SK-N-SH (cell line): ENCODE results near the gene KCNE3. TPM values are rescaled to one million over a fixed set of nuclear protein-coding genes. Genes with fewer than 3 reads are reported as not detected.

Experiments used
- CTCF ChIA-PET: fragments of 300-600, 350-600 bp; formaldehyde crosslinking; extraction: SDS; loops from one replicate; lab custom pipeline; 2021; lab: Yijun Ruan, JAX
- POLR2A ChIA-PET: fragments of 350-600 bp; sonication (Branson Sonifier 250); formaldehyde crosslinking; extraction: SDS; loops from one replicate; lab custom pipeline; 2020; ENCODE audit warnings: antibody characterized with exemption, inconsistent platforms; lab: Yijun Ruan, JAX
- DNase-seq: peaks from one replicate; pipeline ENCODE4 v3.0.0; 2012
- H2AFZ ChIP-seq: fragments of 200-600 bp; sonication (generic); 2 replicates; pipeline ENCODE4 v1.8.1; 2016; ENCODE audit warnings: antibody characterized with exemption, mild to moderate bottlenecking, low read depth
- H3F3A ChIP-seq: fragments of 200-600 bp; sonication (generic); replicated peaks from 2 replicates; pipeline ENCODE3; 2016; ENCODE audit warnings: antibody characterized with exemption, mild to moderate bottlenecking; ENCODE audit not compliant: insufficient read depth
- H3K27ac ChIP-seq, 2 experiments: fragments of 200-500 bp in 1 of 2; fragments of 200-600 bp in 1 of 2; sonication (Bioruptor generic) in 1 of 2; sonication (generic), shearing (Covaris generic) in 1 of 2; 2 replicates each; pipeline versions ENCODE4 v1.5.1 to v1.6.1; 2014 to 2016; ENCODE audit warnings: low read depth in 2 of 2, inconsistent platforms in 1 of 2, low read length in 1 of 2, mild to moderate bottlenecking in 1 of 2, mixed read lengths in 1 of 2
- H3K27me3 ChIP-seq: fragments of 200-600 bp; sonication (generic), shearing (Covaris generic); 2 replicates; pipeline ENCODE4 v1.6.1; 2016; ENCODE audit warnings: mixed run types; ENCODE audit not compliant: insufficient read depth
- H3K36me3 ChIP-seq, 2 experiments: fragments of 200-500 bp in 1 of 2; fragments of 200-600 bp in 1 of 2; sonication (Bioruptor generic) in 1 of 2; sonication (generic) in 1 of 2; replicated peaks in 1 of 2; 2 replicates each; pipeline versions ENCODE3 to v1.5.1; 2014 to 2016; ENCODE audit warnings: low read length in 1 of 2, mild to moderate bottlenecking in 1 of 2; ENCODE audit not compliant: insufficient read depth in 2 of 2, control insufficient read depth in 1 of 2
- H3K4me1 ChIP-seq, 2 experiments: fragments of 200-500 bp in 1 of 2; fragments of 200-600 bp in 1 of 2; sonication (Bioruptor generic) in 1 of 2; sonication (generic), shearing (Covaris generic) in 1 of 2; 2 replicates each; pipeline versions ENCODE4 v1.5.1 to v1.6.1; 2014 to 2016; ENCODE audit warnings: low read depth in 1 of 2, low read length in 1 of 2, mixed run types in 1 of 2; ENCODE audit not compliant: insufficient read depth in 2 of 2, control insufficient read depth in 1 of 2
- H3K4me2 ChIP-seq: fragments of 200-600 bp; sonication (generic), shearing (Covaris generic); 2 replicates; pipeline ENCODE4 v1.6.1; 2017; ENCODE audit warnings: mixed run types
- H3K4me3 ChIP-seq, 2 experiments: fragments of 200-500 bp in 1 of 2; fragments of 200-600 bp in 1 of 2; sonication (Bioruptor generic) in 1 of 2; sonication (generic), shearing (Covaris generic) in 1 of 2; 2 replicates each; pipeline versions ENCODE4 v1.5.1 to v1.8.1; 2014 to 2016; ENCODE audit warnings: low read depth in 2 of 2, inconsistent platforms in 1 of 2, low read length in 1 of 2, mild to moderate bottlenecking in 1 of 2, mixed read lengths in 1 of 2, moderate library complexity in 1 of 2
- H3K79me2 ChIP-seq: fragments of 200-600 bp; sonication (generic); 2 replicates; pipeline ENCODE4 v1.8.1; 2017; ENCODE audit warnings: mild to moderate bottlenecking; ENCODE audit not compliant: insufficient read depth
- H3K9ac ChIP-seq: fragments of 200-600 bp; sonication (generic); 2 replicates; pipeline ENCODE4 v1.6.1; 2017; ENCODE audit warnings: mixed run types
- H3K9me2 ChIP-seq: fragments of 200-600 bp; sonication (generic); 2 replicates; pipeline ENCODE4 v1.6.1; 2017; ENCODE audit warnings: mixed run types
- H3K9me3 ChIP-seq: fragments of 200-600 bp; sonication (generic); 2 replicates; pipeline ENCODE4 v1.6.1; 2017; ENCODE audit warnings: mixed run types, mild to moderate bottlenecking, moderate library complexity
- H4K20me1 ChIP-seq: fragments of 200-600 bp; sonication (generic); 2 replicates; pipeline ENCODE4 v1.6.1; 2017; ENCODE audit warnings: mild to moderate bottlenecking, mixed run types; ENCODE audit not compliant: insufficient read depth
- EZH2phosphoT487 ChIP-seq: fragments of 200-600 bp; sonication (generic); IDR thresholded peaks from 2 replicates; pipeline ENCODE4 v1.6.1; 2017; ENCODE audit warnings: low read depth, mixed run types, mild to moderate bottlenecking, antibody characterized with exemption, moderate library complexity, borderline replicate concordance
- FOXJ3 ChIP-seq: sonication (generic); formaldehyde crosslinking; IDR thresholded peaks from 2 replicates; pipeline ENCODE4 v1.5.1; 2020; ENCODE audit warnings: mild to moderate bottlenecking, missing genetic modification reagents
- GATA2 ChIP-seq: sonication (generic); formaldehyde crosslinking; IDR thresholded peaks from 2 replicates; pipeline ENCODE4 v1.5.0; 2020; ENCODE audit warnings: mild to moderate bottlenecking, missing genetic modification reagents
- MXI1 ChIP-seq: IDR thresholded peaks from 2 replicates; pipeline ENCODE4 v1.6.1; 2012; ENCODE audit warnings: mild to moderate bottlenecking, low read depth, low read length, improper control_type of control experiment
- NFIC ChIP-seq: IDR thresholded peaks from 2 replicates; pipeline ENCODE4 v1.4.0; 2012; ENCODE audit warnings: borderline replicate concordance
- RAD21 ChIP-seq: IDR thresholded peaks from 2 replicates; pipeline ENCODE4 v1.6.1; 2012; ENCODE audit warnings: mild to moderate bottlenecking, low read length
- RCOR1 ChIP-seq: fragments of 150-350 bp; IDR thresholded peaks from 2 replicates; pipeline ENCODE4 v1.6.1; 2017; ENCODE audit warnings: antibody characterized with exemption, low read length
- RFX5 ChIP-seq: IDR thresholded peaks from 2 replicates; pipeline ENCODE4 v1.6.1; 2012; ENCODE audit warnings: mild to moderate bottlenecking, improper control_type of control experiment, low read length
- SIN3A ChIP-seq: IDR thresholded peaks from 2 replicates; pipeline ENCODE4 v1.6.1; 2012; ENCODE audit warnings: low read depth, mild to moderate bottlenecking, low read length, moderate library complexity, borderline replicate concordance
- SMC3 ChIP-seq: IDR thresholded peaks from 2 replicates; pipeline ENCODE4 v1.6.1; 2012; ENCODE audit warnings: low read depth, low read length, improper control_type of control experiment
- WGBS: methylation state at CpG from one replicate; pipeline ENCODE4 v1.1.6; 2017; ENCODE audit warnings: low lambda C conversion rate; 5-methylcytosine and 5-hydroxymethylcytosine counted together
- polyA plus RNA-seq, 3 experiments: library from polyadenylated mRNA; depleted of rRNA; stranded (reverse); fragments of >200 nt; gene quantifications; 2 replicates each; pipeline ENCODE4 v1.2.3, GENCODE V29; 2012
- TF ChIP-seq, protein P1 (sequence below): fragments of 200-600 bp; sonication (generic); IDR thresholded peaks from 2 replicates; pipeline ENCODE4 v1.6.1; 2017; ENCODE audit warnings: antibody characterized with exemption, mild to moderate bottlenecking, moderate library complexity
- TF ChIP-seq, protein P2 (sequence below): fragments of 150-350 bp; IDR thresholded peaks from 2 replicates; pipeline ENCODE4 v1.6.1; 2016; ENCODE audit warnings: mild to moderate bottlenecking, low read depth, low read length
- TF ChIP-seq, protein P3 (sequence below): IDR thresholded peaks from 2 replicates; pipeline ENCODE4 v1.4.0; 2012; ENCODE audit warnings: low read depth, borderline replicate concordance
- TF ChIP-seq, protein P4 (sequence below): IDR thresholded peaks from 2 replicates; pipeline ENCODE4; 2012

The KCNE3 gene
- polyA plus RNA-seq, 1 of the 3 experiments (the other 2 are of a cell fraction) = not detected

DNA sequence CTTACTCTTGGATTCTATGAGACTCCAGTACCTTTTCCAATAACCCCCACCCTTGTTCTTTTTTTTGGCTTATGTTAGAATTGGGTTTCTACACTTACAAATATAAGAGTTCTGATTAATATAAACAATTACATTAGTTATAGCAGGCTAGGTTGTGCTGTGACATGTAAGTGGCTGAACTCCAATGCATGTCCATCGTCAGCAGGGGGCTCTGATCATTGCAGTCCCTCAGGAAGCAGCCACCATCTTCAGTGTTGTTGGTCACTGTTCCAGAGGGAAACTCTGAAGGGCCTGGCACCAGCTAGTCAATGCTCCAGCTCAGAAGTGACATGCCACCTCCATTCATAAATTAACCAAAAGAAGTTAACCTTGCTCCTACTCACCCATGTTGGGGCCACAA is 20.5 kb upstream of the KCNE3 start:
- POLR2A ChIA-PET = no interaction called here

DNA sequence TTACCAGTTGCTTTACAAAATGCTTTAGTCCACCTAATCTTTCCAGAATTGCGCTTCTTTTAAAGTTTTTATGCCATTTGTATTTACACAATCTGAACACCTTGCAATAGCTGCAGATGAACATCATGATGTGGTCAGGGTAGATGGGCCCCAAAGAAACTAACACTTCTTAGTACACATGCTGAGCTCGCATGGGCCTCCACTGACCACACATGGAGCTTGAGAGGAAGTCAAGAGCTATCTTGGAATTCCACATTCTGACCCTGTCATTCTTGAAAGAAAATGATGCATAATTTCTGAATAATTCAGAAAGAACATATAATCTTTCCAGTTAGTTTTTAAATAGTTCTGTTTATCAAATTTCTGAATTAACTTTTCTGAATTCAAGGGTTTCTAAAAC is 18.5 kb upstream of the KCNE3 start:
- no peaks in the 10 kb centered on the region for H3K4me1 ChIP-seq
- no peak for DNase-seq
- no peaks in the 10 kb centered on the region for H3K36me3 ChIP-seq
- H2AFZ ChIP-seq = no peak overlapping the region
- no peaks in the 10 kb centered on the region for H3K79me2 ChIP-seq
- H3K4me3 ChIP-seq = no peak overlapping the region
- H3K27ac ChIP-seq = no peak overlapping the region
- ChIA-PET POLR2A (no interaction called here), CTCF (interaction anchor here (0.6 to 1.4 kb wide), 2 partner anchors 85 to 134 kb away, joined by 3 to 7 read pairs; no protein-coding TSS in a partner anchor)
- no peaks in the 10 kb centered on the region for H3K9me2 ChIP-seq
- no peaks in the 10 kb centered on the region for H3F3A ChIP-seq
- H4K20me1 ChIP-seq = no peaks in the 10 kb centered on the region
- no peak overlapping the region for H3K9ac ChIP-seq
- H3K9me3 ChIP-seq = no peaks in the 10 kb centered on the region
- no peaks in the 10 kb centered on the region for H3K27me3 ChIP-seq
- no peak overlapping the region for H3K4me2 ChIP-seq
- WGBS = 81% methylated on average over 2 of the region's 2 CpGs
- TF ChIP-seq, protein P1, sequence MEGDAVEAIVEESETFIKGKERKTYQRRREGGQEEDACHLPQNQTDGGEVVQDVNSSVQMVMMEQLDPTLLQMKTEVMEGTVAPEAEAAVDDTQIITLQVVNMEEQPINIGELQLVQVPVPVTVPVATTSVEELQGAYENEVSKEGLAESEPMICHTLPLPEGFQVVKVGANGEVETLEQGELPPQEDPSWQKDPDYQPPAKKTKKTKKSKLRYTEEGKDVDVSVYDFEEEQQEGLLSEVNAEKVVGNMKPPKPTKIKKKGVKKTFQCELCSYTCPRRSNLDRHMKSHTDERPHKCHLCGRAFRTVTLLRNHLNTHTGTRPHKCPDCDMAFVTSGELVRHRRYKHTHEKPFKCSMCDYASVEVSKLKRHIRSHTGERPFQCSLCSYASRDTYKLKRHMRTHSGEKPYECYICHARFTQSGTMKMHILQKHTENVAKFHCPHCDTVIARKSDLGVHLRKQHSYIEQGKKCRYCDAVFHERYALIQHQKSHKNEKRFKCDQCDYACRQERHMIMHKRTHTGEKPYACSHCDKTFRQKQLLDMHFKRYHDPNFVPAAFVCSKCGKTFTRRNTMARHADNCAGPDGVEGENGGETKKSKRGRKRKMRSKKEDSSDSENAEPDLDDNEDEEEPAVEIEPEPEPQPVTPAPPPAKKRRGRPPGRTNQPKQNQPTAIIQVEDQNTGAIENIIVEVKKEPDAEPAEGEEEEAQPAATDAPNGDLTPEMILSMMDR = no peak
- TF ChIP-seq, protein P2, sequence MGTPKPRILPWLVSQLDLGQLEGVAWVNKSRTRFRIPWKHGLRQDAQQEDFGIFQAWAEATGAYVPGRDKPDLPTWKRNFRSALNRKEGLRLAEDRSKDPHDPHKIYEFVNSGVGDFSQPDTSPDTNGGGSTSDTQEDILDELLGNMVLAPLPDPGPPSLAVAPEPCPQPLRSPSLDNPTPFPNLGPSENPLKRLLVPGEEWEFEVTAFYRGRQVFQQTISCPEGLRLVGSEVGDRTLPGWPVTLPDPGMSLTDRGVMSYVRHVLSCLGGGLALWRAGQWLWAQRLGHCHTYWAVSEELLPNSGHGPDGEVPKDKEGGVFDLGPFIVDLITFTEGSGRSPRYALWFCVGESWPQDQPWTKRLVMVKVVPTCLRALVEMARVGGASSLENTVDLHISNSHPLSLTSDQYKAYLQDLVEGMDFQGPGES = no peak
- TF ChIP-seq RAD21 (no peak), GATA2 (no peak), EZH2phosphoT487 (no peak), RFX5 (no peak), MXI1 (no peak), RCOR1 (no peak), SMC3 (no peak), SIN3A (no peak), FOXJ3 (no peak)
- TF ChIP-seq, protein P3, sequence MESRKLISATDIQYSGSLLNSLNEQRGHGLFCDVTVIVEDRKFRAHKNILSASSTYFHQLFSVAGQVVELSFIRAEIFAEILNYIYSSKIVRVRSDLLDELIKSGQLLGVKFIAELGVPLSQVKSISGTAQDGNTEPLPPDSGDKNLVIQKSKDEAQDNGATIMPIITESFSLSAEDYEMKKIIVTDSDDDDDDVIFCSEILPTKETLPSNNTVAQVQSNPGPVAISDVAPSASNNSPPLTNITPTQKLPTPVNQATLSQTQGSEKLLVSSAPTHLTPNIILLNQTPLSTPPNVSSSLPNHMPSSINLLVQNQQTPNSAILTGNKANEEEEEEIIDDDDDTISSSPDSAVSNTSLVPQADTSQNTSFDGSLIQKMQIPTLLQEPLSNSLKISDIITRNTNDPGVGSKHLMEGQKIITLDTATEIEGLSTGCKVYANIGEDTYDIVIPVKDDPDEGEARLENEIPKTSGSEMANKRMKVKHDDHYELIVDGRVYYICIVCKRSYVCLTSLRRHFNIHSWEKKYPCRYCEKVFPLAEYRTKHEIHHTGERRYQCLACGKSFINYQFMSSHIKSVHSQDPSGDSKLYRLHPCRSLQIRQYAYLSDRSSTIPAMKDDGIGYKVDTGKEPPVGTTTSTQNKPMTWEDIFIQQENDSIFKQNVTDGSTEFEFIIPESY = no peak
- TF ChIP-seq, protein P4, sequence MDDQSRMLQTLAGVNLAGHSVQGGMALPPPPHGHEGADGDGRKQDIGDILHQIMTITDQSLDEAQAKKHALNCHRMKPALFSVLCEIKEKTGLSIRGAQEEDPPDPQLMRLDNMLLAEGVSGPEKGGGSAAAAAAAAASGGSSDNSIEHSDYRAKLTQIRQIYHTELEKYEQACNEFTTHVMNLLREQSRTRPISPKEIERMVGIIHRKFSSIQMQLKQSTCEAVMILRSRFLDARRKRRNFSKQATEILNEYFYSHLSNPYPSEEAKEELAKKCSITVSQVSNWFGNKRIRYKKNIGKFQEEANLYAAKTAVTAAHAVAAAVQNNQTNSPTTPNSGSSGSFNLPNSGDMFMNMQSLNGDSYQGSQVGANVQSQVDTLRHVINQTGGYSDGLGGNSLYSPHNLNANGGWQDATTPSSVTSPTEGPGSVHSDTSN = no peak

More for the DNA sequence above, 20.5 kb upstream of the KCNE3 start:
- no peak overlapping the region for H3K4me3 ChIP-seq
- no peak overlapping the region for H3K4me2 ChIP-seq
- no peaks in the 10 kb centered on the region for H3K9me3 ChIP-seq
- no peak for DNase-seq
- H2AFZ ChIP-seq = no peak overlapping the region; the same call in 1 of the 2 replicates
- TF ChIP-seq FOXJ3 (no peak), SMC3 (no peak), MXI1 (no peak), EZH2phosphoT487 (no peak), NFIC (no peak), RCOR1 (no peak), RFX5 (no peak), RAD21 (peak; percentile 27; the same call in 1 of the 2 replicates)
- TF ChIP-seq, protein P1 = peak; percentile 36
- TF ChIP-seq, all 33 proteins: peak for 2
- 80% methylated on average over 1 of the region's 1 CpG for WGBS
- H3K4me1 ChIP-seq = peaks cover 0 to 3% of the 10 kb centered on the region in 2 experiments; a peak in 1 of 4 replicates
- H3K27me3 ChIP-seq = no peaks in the 10 kb centered on the region
- H3K27ac ChIP-seq = no peak overlapping the region
- H3K36me3 ChIP-seq = no peaks in the 10 kb centered on the region
- H3K9me2 ChIP-seq = no peaks in the 10 kb centered on the region
- CTCF ChIA-PET = interaction anchor here (0.6 to 1.2 kb wide), 3 partner anchors 36 to 83 kb away, joined by 3 read pairs; no protein-coding TSS in a partner anchor
- H3K9ac ChIP-seq = no peak overlapping the region
- H4K20me1 ChIP-seq = no peaks in the 10 kb centered on the region
- H3K79me2 ChIP-seq = no peaks in the 10 kb centered on the region
- H3F3A ChIP-seq = no peaks in the 10 kb centered on the region
